GM19463 (cell line): Measurements from ENCODE around the gene ZBTB33.

Experiments used
- ATAC-seq: cut with Tn5 transposase; IDR thresholded peaks from one replicate; pipeline ENCODE4 v1.9.1; 2021; ENCODE audit warnings: mild to moderate bottlenecking, moderate library complexity; ENCODE audit not compliant: unreplicated experiment

Gene ZBTB33

DNA sequence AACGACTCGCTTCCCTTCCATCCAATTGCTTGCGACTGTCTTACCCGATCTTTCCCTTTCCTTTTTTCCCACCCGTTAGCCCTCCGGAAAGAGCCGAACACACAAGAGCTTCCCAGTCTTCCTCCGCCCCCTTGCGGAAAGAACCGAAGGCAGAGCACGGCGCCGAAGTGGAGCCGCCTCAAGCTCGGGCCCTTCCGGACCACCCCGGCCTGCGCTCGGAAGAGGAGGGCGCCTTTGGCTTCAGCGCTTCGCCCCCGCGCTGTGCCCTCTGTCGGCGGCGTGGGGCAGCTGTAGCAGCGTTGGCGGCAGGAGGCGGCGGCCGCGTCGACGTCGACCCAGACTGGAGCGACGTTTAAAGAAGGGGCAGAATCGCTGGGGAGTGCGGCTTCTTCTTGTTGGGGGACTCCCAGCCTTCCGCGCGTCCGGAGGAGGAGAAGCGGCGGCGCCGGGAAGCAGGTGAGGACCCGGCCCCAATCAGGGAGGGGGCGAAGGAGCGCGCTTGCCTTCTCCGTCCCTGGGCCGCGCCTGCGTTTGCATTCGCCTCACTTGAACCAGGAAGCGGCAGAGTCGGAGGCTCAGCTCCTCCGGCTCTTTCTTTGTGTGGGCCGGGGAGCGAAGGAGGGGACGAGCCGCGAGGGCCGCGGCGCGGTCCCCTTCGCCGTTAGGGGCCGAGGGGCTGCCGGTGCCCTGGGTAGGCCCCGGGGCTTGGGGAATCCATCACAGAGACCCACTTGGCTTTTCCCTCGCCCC is at the start of gene ZBTB33:
Gene ZBTB33, plus strand, starts transcription at position 291 of the 750 bp plus-strand sequence. CDS start 2,604 bp downstream, outside the sequence.
- peak; percentile 98 for ATAC-seq

DNA sequence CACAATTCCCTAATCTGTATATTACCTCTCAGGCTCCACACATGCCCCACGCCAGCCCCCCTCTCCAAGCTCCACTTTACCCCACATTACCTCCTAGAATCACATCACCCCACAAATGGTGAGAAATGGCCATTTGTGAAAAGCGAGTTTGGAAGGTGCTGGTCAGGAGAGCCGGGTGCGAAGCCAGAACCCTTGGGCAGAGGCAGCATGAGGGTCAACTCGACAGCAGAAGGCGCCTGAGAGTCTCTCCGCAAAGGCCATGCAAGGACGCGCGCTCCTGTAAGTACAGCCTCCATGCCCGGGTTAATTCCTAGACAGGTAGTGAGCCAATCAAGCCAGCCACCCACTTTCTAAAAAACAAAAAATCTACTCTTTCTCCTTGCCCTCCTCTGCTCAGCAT is 49.8 kb upstream of the ZBTB33 start:
- ATAC-seq, result no peak

GRCh38 chrX:120205816-120206753 is 44.5 kb upstream of the ZBTB33 start:
- ATAC-seq, result no peak

GRCh38 chrX:120207009-120207605 is 43.5 kb upstream of the ZBTB33 start:
- no peak for ATAC-seq

DNA sequence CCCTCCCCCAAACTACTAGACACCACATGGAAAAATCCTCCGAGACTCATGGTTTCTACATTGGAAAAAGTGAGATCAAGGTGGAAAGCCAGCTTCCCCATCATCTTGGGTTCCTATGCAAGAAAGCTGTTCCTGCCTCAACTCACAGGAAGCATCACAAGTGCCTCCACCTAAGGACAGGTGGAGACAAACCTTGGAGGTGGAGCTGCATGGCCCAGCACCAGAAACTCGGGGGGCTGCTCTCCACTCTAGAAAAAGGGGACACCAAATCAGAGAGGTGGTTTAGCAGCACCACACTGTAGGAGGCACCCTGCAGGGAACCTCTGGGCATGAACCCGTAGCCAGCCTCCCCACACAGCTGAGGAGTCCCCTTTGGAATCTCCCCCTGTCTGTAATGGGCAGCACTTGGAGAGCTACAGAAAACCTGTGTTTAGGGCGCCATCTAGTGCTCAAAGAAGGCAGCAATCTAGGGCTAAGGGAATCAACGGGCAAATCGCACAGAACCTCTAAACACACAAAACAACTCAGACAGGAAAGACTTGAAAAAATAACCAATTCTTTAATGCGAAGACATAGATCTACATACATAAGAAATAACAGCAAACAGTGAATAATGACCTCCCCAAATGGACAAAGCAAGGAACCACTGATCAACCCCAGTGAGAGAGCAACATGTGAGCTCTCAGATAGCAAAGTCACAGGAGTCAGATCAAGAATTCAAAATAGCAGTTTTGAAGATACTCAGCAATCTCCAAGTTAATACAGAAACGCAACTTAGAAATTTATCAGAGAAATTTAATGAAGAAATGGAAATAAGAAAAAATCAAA is 37.0 kb upstream of the ZBTB33 start:
- ATAC-seq, result peak; percentile 94

DNA sequence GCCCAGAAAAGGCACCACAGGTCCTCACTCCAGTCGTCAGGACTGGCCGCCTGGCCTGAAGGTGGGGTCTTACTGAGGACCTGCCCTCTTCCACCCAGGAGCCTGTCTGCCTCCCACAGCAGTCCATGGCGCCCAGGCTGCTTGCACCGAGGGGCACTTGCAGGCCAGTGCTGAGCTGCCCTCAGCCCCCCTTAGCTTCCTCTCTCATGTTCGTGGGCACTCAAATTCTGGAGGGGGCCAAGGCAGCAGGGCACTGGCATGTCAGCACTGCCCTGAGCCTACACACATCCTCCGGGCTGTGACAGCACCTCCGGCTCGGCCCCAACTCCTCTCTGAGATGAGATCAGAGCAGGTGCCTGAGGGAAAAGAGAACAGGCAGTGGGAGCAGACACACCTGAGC is 27.2 kb upstream of the ZBTB33 start:
- ATAC-seq, result no peak

- no peak for ATAC-seq
Measured at GRCh38 chrX:120224388-120224787, 26.2 kb upstream of the ZBTB33 start.

GRCh38 chrX:120228187-120228908 is 22.3 kb upstream of the ZBTB33 start:
- no peak for ATAC-seq

DNA sequence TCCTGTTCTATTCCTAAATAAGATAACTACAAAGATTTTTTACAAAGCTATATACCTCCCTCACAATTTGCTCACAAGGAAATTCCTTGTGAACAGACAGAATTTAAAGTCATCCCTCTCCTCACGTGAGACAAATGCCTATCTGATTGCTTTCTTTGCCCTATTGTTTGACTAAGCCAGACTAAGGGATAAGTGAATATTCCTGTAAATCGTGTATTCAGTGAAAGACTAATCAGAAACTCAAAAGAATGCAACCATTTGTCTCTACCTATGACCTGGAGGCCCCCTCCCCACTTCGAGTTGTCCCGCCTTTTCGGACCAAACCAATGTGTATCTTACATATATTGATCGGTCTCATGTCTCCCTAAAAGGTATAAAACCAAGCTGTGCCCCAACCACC is 15.3 kb upstream of the ZBTB33 start:
- ATAC-seq, result no peak

DNA sequence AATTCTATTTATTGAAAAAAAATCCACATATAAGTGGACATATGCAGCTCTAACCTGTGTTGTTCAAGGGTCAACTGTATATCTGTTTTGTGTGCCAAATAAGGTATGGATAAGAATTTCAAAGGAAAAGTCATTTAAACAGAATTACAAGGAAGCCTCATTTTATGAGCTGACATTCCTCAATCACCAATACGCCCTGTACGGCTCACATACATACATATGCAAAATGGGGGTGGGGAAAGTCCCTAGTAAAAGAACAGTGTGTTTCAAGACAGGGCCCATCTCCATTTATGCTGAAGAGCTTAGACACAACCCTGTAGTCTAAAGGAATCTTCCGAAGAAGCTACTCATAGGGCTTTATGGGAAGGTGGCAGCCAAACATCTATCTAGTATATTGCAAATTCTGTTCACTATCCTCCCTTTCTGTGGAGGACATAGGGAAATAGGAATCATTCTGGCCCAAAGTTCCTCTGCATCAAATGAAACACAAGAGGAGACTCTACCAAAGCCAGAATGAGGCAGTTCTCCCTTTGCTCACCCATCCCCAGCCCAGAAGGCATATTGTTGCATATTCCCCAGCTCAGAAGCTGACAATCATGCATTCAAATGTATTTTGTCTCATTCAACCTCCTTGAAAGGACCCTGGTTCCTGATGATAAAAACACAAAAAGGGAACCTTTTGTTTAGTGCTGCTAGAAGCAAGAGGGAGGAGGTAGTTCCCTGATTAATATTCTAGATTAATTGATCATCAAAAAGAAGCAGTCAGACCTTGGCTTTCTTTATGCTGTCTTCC is 13.7 kb upstream of the ZBTB33 start:
- no peak for ATAC-seq

DNA sequence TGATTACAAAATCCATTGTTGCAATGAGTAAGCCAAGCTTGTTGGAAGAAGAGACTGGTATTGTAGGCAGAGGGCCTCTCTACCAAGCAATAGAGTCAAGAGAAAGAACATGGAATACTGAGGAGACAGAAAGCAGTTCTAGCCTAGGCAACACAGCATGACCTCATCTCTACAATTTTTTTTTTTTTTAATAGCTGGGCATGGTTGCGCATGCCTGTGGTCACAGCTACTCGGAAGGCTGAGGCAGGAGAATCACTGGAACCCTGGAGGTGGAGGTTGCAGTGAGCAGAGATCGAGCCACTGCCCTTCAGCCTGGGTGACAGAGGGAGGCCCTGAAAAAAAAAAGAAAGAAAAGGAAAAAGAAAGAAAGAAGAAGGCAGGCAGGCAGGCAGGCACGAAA is 11.7 kb upstream of the ZBTB33 start:
- no peak for ATAC-seq

DNA sequence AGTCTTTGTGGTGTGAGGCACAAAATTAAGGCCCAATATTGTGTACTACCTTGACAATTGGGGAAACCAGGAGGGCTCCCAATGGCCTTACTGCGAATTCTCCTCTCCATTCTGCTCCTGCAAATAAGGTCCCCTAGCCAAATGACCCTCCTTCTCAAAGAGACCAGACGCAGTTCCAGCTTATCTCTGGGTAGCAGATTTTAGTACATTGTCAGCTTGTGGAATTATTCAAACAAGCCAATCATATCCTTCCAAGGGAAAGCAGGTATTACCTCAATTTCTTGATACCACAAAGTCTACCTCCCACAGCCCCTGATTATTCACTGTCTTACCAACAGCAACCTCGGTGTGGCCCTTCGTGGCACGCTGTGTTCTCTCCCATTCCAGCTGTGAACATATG is 7.8 kb upstream of the ZBTB33 start:
- ATAC-seq, result no peak

- no peak for ATAC-seq
Measured at GRCh38 chrX:120244395-120244734, 6.2 kb upstream of the ZBTB33 start.

- peak; percentile 75 for ATAC-seq
Measured at GRCh38 chrX:120244735-120245498, 5.7 kb upstream of the ZBTB33 start.

GRCh38 chrX:120251471-120252011 is 929 bp downstream of the ZBTB33 start:
- ATAC-seq, result no peak

DNA sequence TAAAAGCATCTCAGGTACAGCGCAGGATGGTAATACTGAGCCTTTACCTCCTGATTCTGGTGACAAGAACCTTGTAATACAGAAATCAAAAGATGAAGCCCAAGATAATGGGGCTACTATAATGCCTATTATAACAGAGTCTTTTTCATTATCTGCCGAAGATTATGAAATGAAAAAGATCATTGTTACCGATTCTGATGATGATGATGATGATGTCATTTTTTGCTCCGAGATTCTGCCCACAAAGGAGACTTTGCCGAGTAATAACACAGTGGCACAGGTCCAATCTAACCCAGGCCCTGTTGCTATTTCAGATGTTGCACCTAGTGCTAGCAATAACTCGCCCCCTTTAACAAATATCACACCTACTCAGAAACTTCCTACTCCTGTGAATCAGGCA is 3.2 kb downstream of the ZBTB33 start:
- ATAC-seq, result no peak

- ATAC-seq, result no peak
Measured at GRCh38 chrX:120260369-120260768, 9.8 kb downstream of the ZBTB33 start.
